Retina (tissue), 1 donor: ENCODE measurements around the gene MVP.
"Not testable (repeated sequence)": the region's sequence is repeated elsewhere in the genome, so short reads cannot be mapped to it uniquely, and the experiment has no call there.

Source experiments
- DNase-seq: peaks from one replicate; pipeline ENCODE4 v3.0.0-alpha.2; 2016

Gene MVP

DNA sequence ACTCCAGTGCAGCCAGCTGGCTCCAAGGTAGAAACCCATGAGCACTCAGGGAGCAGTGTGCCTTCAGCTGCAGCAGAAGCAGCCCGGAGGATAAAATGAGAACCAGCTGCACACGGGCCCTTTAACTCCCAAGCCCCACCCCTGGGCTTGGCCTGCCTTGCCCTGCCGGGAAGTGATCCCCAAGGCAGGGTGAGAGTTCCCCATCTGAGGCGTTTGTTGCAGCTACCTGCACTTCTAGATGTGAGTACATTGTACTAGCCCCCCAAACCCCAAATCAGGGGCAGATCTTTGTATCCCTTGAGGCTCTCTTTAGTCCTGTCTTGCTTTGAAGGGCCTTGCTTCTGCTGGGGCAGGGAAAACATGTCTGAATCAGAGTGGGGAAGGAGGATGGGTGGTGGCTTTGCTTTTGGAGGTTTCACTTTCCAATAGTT lies at the start of gene MVP:
Gene MVP, plus strand, starts transcription at position 192 of the 431 bp plus-strand sequence. CDS start 10,088 bp downstream, outside the sequence.
- DNase-seq = no peak

DNA sequence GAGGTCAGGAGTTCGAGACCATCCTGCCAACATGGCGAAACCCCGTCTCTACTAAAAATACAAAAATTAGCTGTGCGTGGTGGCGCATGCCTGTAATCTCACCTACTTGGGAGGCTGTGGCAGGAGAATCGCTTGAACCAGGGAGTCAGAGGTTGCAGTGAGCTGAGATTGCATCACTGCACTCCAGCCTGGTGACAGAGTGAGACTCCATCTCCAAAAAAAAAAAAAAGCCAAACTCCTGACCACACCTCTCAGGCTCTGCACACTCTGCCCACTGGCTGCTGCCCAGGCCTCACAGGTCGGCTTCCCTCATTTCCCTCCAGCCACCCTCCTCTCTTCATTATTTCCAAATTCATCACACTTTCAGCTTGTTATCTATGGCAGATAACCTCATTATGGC lies 47.9 kb upstream of the MVP start:
- not testable (repeated sequence) for DNase-seq

DNA sequence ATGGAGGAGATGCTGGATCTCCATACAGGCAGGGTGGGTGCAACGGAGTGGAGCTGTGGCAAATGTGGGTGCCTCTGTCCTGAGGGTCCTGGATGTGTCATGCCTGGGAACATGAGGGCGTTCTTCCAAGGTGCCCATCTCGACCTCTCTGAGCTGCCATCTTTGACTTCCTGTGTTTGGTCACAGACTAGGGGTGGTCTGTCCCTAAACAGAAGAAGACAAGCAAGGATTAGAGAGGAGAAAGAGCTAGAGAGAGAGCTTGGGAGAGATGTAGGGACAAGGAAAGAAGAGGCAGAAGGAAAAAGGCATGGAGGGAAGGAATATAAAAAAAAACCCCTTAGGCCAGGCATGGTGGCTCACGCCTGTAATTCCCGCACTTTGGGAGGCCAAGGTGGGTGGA lies 45.5 kb upstream of the MVP start:
- no peak for DNase-seq

- DNase-seq = no peak
Observed at GRCh38 chr16:29775742-29776408, 44.4 kb upstream of the MVP start.

GRCh38 chr16:29777576-29778350 lies 42.5 kb upstream of the MVP start, which contains the start of gene ZG16:
Gene ZG16 (plus strand): TSS chr16:29778256. CDS start chr16:29779267, 1,011 bp downstream.
- no peak for DNase-seq

GRCh38 chr16:29779474-29779873 lies 40.8 kb upstream of the MVP start:
- DNase-seq = no peak

- DNase-seq = not testable (repeated sequence)
Observed at GRCh38 chr16:29783094-29783953, 36.9 kb upstream of the MVP start.

DNA sequence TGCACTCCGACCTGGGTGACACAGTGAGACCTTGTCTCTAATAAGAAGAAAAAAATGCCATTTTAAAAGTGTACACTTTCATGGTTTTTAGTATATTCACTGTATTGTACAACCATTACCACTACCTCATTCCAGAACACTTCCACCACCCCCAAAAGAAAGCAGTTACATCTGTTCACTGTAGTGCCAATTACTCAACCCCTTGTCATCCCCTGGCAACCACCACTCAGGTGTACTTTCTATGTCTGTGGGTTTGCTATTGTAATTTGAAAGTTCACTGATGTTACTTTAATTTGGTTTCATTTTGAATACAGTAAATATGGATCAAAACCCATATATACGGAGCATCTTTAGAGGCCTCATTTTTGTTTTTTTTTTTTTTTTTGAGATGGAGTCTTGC lies 36.1 kb upstream of the MVP start:
- DNase-seq = no peak

- DNase-seq = peak; percentile 90
Observed at GRCh38 chr16:29784901-29785500, 35.3 kb upstream of the MVP start.

DNA sequence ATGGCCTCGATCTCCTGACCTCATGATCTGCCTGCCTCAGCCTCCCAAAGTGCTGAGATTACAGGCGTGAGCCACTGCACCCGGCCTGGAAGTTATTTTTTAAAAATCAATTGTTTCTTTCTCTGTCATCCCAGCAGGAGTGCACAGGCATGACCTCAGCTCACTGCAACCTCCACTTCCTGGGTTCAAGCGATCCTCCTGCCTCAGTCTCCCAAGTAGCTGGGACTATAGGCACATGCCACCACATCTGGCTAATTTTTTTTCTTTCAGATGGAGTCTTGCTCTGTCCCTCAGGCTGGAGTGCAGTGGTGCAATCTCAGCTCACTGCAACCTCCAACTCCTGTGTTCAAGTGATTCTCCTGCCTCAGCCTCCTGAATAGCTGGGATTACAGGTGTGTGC lies 33.1 kb upstream of the MVP start:
- DNase-seq = not testable (repeated sequence)

- no peak for DNase-seq
Observed at GRCh38 chr16:29789775-29790182, 30.5 kb upstream of the MVP start.

GRCh38 chr16:29790183-29790948 lies 29.9 kb upstream of the MVP start, which contains the start of gene KIF22:
Gene KIF22 (plus strand): TSS chr16:29790751. CDS start chr16:29790760, 9 bp downstream.
- peak; percentile 99 for DNase-seq

- DNase-seq = no peak
Observed at GRCh38 chr16:29790949-29791844, 29.1 kb upstream of the MVP start.

GRCh38 chr16:29791845-29792807 lies 28.1 kb upstream of the MVP start:
- no peak for DNase-seq

- DNase-seq = not testable (repeated sequence)
Observed at GRCh38 chr16:29793153-29793552, 27.1 kb upstream of the MVP start.

DNA sequence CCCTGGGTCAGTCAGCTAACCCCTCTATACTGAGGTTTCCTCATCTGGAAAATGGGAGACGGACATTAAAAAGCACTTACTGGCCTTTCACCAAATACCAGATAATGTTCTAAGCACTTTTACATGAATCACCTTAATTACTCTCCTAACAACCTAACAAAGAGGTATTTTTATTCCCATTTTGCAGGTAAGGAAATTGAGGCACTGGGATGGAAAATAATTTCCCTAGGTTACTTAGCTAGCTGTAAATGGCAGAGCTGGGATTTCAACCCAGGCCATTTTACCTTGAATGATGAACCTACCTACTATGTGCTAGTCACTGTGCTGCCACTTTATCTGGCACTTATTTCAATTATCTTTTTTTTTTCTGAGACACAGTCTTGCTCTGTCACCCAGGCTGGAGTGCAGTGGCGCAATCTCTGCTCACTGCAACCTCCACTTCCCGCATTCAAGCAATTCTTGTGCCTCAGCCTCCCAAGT lies 26.0 kb upstream of the MVP start:
- no peak for DNase-seq

GRCh38 chr16:29802416-29802935 lies 17.8 kb upstream of the MVP start:
- no peak for DNase-seq

GRCh38 chr16:29804020-29804419 lies 16.2 kb upstream of the MVP start:
- no peak for DNase-seq
